BLaER1 (cell line): ENCODE data around the gene SUSD4.
A peak's percentile ranks its signal among the peaks of the same experiment; 100 is the strongest.

Source experiments
- H3K27ac ChIP-seq: shearing (Covaris generic); formaldehyde crosslinking; 2 replicates; pipeline ENCODE4 v1.8.1; 2022
- H3K27me3 ChIP-seq: shearing (Covaris generic); formaldehyde crosslinking; 2 replicates; pipeline ENCODE4 v1.8.1; 2022
- H3K36me3 ChIP-seq: shearing (Covaris generic); formaldehyde crosslinking; 2 replicates; pipeline ENCODE4 v1.8.1; 2022
- H3K4me1 ChIP-seq: shearing (Covaris generic); formaldehyde crosslinking; 2 replicates; pipeline ENCODE4 v1.8.1; 2022
- H3K4me2 ChIP-seq: shearing (Covaris generic); formaldehyde crosslinking; 2 replicates; pipeline ENCODE4 v1.8.1; 2022
- H3K4me3 ChIP-seq: shearing (Covaris generic); formaldehyde crosslinking; 2 replicates; pipeline ENCODE4 v1.8.1; 2022
- H3K9ac ChIP-seq: shearing (Covaris generic); formaldehyde crosslinking; 2 replicates; pipeline ENCODE4 v1.8.1; 2022
- H3K9me3 ChIP-seq: shearing (Covaris generic); formaldehyde crosslinking; 2 replicates; pipeline ENCODE4 v1.8.1; 2022
- H4K20me1 ChIP-seq: shearing (Covaris generic); formaldehyde crosslinking; 2 replicates; pipeline ENCODE4 v1.8.1; 2022
- Cebpa-rat ChIP-seq: shearing (Covaris generic); IDR thresholded peaks from 2 replicates; pipeline ENCODE4 v1.8.1; 2022

Gene SUSD4

GRCh38 chr1:223183268-223183862 is 180.6 kb downstream of the SUSD4 start:
- Histone ChIP-seq H3K27me3 (no peaks in the 10 kb centered on the region), H3K9me3 (no peaks in the 10 kb centered on the region), H3K9ac (no peak overlapping the region), H4K20me1 (no peaks in the 10 kb centered on the region), H3K27ac (no peak overlapping the region), H3K4me1 (peaks cover 22% of the 10 kb centered on the region), H3K4me3 (no peak overlapping the region), H3K36me3 (no peaks in the 10 kb centered on the region), H3K4me2 (no peak overlapping the region)
- TF ChIP-seq Cebpa-rat, result no peak

GRCh38 chr1:223180731-223181321 is 183.2 kb downstream of the SUSD4 start:
- H3K9ac ChIP-seq, result no peak overlapping the region
- no peaks in the 10 kb centered on the region for H3K36me3 ChIP-seq
- no peaks in the 10 kb centered on the region for H4K20me1 ChIP-seq
- no peak for TF ChIP-seq Cebpa-rat
- no peak overlapping the region for H3K27ac ChIP-seq
- H3K4me3 ChIP-seq, result no peak overlapping the region
- peak overlapping the region; percentile 21 for H3K4me2 ChIP-seq
- no peaks in the 10 kb centered on the region for H3K9me3 ChIP-seq
- no peaks in the 10 kb centered on the region for H3K27me3 ChIP-seq
- H3K4me1 ChIP-seq, result peaks cover 22% of the 10 kb centered on the region

GRCh38 chr1:223179786-223180185 is 184.2 kb downstream of the SUSD4 start:
- no peaks in the 10 kb centered on the region for H3K27me3 ChIP-seq
- no peaks in the 10 kb centered on the region for H3K9me3 ChIP-seq
- no peak overlapping the region for H3K9ac ChIP-seq
- peaks cover 22% of the 10 kb centered on the region for H3K4me1 ChIP-seq
- no peak overlapping the region for H3K4me3 ChIP-seq
- no peak for TF ChIP-seq Cebpa-rat
- no peak overlapping the region for H3K27ac ChIP-seq
- H3K4me2 ChIP-seq, result peak overlapping the region; percentile 21; the same call in 1 of the 2 replicates
- no peaks in the 10 kb centered on the region for H4K20me1 ChIP-seq
- H3K36me3 ChIP-seq, result no peaks in the 10 kb centered on the region

- Histone ChIP-seq H3K27ac (no peak overlapping the region), H3K36me3 (no peaks in the 10 kb centered on the region), H3K9me3 (no peaks in the 10 kb centered on the region), H3K4me2 (peak overlapping the region; percentile 21; the same call in 1 of the 2 replicates), H3K4me1 (peaks cover 22% of the 10 kb centered on the region), H3K9ac (no peak overlapping the region), H4K20me1 (no peaks in the 10 kb centered on the region), H3K27me3 (no peaks in the 10 kb centered on the region), H3K4me3 (no peak overlapping the region)
- TF ChIP-seq Cebpa-rat, result no peak
These were observed 184.7 kb downstream of the SUSD4 start for GRCh38 chr1:223179280-223179679.

GRCh38 chr1:223177681-223178080 is 186.3 kb downstream of the SUSD4 start:
- H3K9me3 ChIP-seq, result no peaks in the 10 kb centered on the region
- no peak overlapping the region for H3K9ac ChIP-seq
- no peak overlapping the region for H3K27ac ChIP-seq
- no peaks in the 10 kb centered on the region for H4K20me1 ChIP-seq
- H3K27me3 ChIP-seq, result no peaks in the 10 kb centered on the region
- no peak overlapping the region for H3K4me2 ChIP-seq
- H3K36me3 ChIP-seq, result no peaks in the 10 kb centered on the region
- H3K4me3 ChIP-seq, result no peak overlapping the region
- peaks cover 22% of the 10 kb centered on the region for H3K4me1 ChIP-seq
- TF ChIP-seq Cebpa-rat, result no peak

GRCh38 chr1:223176437-223176836 is 187.5 kb downstream of the SUSD4 start:
- no peak overlapping the region for H3K4me2 ChIP-seq
- H3K9me3 ChIP-seq, result no peaks in the 10 kb centered on the region
- no peak overlapping the region for H3K4me3 ChIP-seq
- no peak overlapping the region for H3K9ac ChIP-seq
- no peak for TF ChIP-seq Cebpa-rat
- H3K4me1 ChIP-seq, result peaks cover 22% of the 10 kb centered on the region
- H3K27me3 ChIP-seq, result no peaks in the 10 kb centered on the region
- H4K20me1 ChIP-seq, result no peaks in the 10 kb centered on the region
- H3K36me3 ChIP-seq, result no peaks in the 10 kb centered on the region
- H3K27ac ChIP-seq, result no peak overlapping the region

- H4K20me1 ChIP-seq, result no peaks in the 10 kb centered on the region
- no peak overlapping the region for H3K4me3 ChIP-seq
- H3K4me2 ChIP-seq, result no peak overlapping the region
- H3K4me1 ChIP-seq, result peaks cover 15% of the 10 kb centered on the region
- no peak overlapping the region for H3K27ac ChIP-seq
- H3K9me3 ChIP-seq, result no peaks in the 10 kb centered on the region
- H3K9ac ChIP-seq, result no peak overlapping the region
- no peaks in the 10 kb centered on the region for H3K27me3 ChIP-seq
- no peak for TF ChIP-seq Cebpa-rat
- no peaks in the 10 kb centered on the region for H3K36me3 ChIP-seq
These were observed 188.3 kb downstream of the SUSD4 start for GRCh38 chr1:223175633-223176032.

GRCh38 chr1:223175032-223175431 is 188.9 kb downstream of the SUSD4 start:
- Histone ChIP-seq H3K27me3 (no peaks in the 10 kb centered on the region), H3K9me3 (no peaks in the 10 kb centered on the region), H3K27ac (no peak overlapping the region), H3K36me3 (no peaks in the 10 kb centered on the region), H4K20me1 (no peaks in the 10 kb centered on the region), H3K4me2 (no peak overlapping the region), H3K4me3 (no peak overlapping the region), H3K9ac (no peak overlapping the region), H3K4me1 (peaks cover 9% of the 10 kb centered on the region)
- TF ChIP-seq Cebpa-rat, result no peak
